ENCODE measurements around the gene SLC19A2. TPM values are rescaled to one million over a fixed set of nuclear protein-coding genes. Genes with fewer than 3 reads are reported as not detected.
"Not testable (repeated sequence)": the region's sequence is repeated elsewhere in the genome, so short reads cannot be mapped to it uniquely, and the experiment has no call there.

SLC19A2 gene
- total RNA-seq, 2 donors from 2014 or later, result 17.7 to 39.7 TPM

DNA sequence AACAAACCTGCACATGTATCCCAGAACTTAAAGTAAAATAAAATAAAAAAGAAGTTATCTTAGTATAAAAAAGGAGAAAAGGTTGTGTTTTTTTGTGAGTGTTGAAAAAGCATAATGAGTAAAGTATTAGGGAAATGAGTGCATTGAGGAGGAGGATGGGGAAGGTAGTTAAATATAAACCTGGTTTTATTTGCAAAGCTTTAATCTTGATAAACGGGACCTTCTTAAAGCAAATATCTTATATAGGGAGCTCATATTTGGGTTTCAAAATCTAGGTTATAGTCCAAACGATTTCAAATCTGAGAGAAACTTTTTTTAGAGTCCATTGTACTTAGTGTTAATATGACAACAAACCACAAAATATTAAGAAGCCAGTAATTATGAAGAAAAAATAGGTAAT, 21.7 kb upstream of the SLC19A2 start:
- TF ChIP-seq, protein P1, sequence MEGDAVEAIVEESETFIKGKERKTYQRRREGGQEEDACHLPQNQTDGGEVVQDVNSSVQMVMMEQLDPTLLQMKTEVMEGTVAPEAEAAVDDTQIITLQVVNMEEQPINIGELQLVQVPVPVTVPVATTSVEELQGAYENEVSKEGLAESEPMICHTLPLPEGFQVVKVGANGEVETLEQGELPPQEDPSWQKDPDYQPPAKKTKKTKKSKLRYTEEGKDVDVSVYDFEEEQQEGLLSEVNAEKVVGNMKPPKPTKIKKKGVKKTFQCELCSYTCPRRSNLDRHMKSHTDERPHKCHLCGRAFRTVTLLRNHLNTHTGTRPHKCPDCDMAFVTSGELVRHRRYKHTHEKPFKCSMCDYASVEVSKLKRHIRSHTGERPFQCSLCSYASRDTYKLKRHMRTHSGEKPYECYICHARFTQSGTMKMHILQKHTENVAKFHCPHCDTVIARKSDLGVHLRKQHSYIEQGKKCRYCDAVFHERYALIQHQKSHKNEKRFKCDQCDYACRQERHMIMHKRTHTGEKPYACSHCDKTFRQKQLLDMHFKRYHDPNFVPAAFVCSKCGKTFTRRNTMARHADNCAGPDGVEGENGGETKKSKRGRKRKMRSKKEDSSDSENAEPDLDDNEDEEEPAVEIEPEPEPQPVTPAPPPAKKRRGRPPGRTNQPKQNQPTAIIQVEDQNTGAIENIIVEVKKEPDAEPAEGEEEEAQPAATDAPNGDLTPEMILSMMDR (IDR thresholded peaks at IDR 0.05), result no peak
- Histone ChIP-seq H3K36me3 (no peaks in the 10 kb centered on the region), H3K27me3 (replicated peaks; ENCODE audit: insufficient read depth) (no peaks in the 10 kb centered on the region), H3K27ac (no peak overlapping the region), H3K4me1 (ENCODE audit: control insufficient read depth in 1 of 2, low read depth in 2 of 2) (peaks cover 12 to 25% of the 10 kb centered on the region in 2 donors), H3K9me3 (no peaks in the 10 kb centered on the region), H3K4me3 (no peak overlapping the region)
- DNase-seq (ENCODE audit: low spot score) (no peak), ATAC-seq (ENCODE audit: insufficient number of reproducible peaks, low FRiP score, low read depth) (no peak)

DNA sequence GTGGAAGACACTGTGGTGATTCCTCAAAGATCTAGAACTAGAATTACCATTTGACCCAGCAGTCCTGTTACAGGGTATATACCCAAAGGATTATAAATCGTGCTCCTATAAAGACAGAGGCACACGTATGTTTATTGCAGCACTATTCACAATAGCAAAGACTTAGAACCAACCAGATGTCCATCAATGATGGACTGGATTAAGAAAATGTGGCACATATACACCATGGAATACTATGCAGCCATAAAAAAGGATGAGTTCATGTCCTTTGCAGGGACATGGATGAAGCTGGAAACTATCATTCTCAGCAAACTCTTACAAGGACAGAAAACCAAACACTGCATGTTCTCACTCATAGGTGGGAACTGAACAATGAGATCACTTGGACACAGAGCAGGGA, 17.9 kb upstream of the SLC19A2 start:
- not testable (repeated sequence) for H3K4me1 ChIP-seq (ENCODE audit: control insufficient read depth in 1 of 2, low read depth in 2 of 2); H3K27ac ChIP-seq; H3K9me3 ChIP-seq; H3K36me3 ChIP-seq; H3K27me3 ChIP-seq (replicated peaks; ENCODE audit: insufficient read depth); H3K4me3 ChIP-seq; ATAC-seq (ENCODE audit: insufficient number of reproducible peaks, low FRiP score, low read depth); DNase-seq (ENCODE audit: low spot score)

DNA sequence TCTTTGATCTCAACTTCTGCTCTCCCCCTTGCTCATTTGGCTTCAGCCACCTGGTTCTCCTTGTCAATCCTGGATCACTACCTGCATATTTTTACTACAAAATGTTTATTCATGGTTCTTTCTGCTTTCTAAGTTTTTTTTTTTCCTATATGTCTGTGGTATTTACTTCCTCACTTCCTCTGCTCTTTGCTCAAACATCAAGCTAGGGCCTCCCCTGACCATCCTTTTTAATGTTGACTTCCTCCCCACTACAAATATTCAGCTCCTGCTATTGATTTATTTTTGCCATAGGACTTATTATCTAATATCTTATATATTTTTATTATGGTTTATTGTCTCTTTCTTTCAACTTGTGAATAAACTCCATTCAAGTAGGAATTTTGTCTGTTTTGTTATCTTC, 14.1 kb upstream of the SLC19A2 start:
- no peaks in the 10 kb centered on the region for H3K27me3 ChIP-seq (replicated peaks; ENCODE audit: insufficient read depth)
- H3K36me3 ChIP-seq, result no peaks in the 10 kb centered on the region
- no peak for ATAC-seq (ENCODE audit: insufficient number of reproducible peaks, low FRiP score, low read depth)
- H3K27ac ChIP-seq, result no peak overlapping the region
- no peaks in the 10 kb centered on the region for H3K4me1 ChIP-seq (ENCODE audit: control insufficient read depth in 1 of 2, low read depth in 2 of 2)
- H3K9me3 ChIP-seq, result no peaks in the 10 kb centered on the region
- H3K4me3 ChIP-seq, result no peak overlapping the region
- DNase-seq (ENCODE audit: low spot score), result no peak
- TF ChIP-seq, protein P1 (IDR thresholded peaks at IDR 0.05), result no peak

DNA sequence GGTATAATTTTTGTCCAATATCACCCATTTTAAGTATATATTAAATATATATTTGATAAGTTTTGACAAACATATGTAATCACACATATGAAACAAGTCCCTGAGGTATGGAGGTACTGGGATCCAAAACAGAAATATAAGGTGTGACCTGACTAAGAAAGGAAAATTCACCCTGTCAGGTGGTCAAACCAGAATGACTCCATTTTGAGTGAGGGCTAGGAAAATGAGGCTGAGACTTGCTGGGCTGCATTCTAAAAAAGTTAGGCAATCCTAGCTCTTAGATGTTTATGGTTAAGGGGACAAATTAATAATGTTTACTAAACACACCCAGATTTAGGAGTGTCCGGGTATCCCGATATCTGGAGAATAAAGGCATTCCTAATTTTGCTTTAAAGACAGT, 11.6 kb upstream of the SLC19A2 start:
- Histone ChIP-seq H3K4me1 (ENCODE audit: control insufficient read depth in 1 of 2, low read depth in 2 of 2) (no peaks in the 10 kb centered on the region), H3K36me3 (no peaks in the 10 kb centered on the region), H3K27me3 (replicated peaks; ENCODE audit: insufficient read depth) (no peaks in the 10 kb centered on the region), H3K27ac (no peak overlapping the region), H3K9me3 (no peaks in the 10 kb centered on the region), H3K4me3 (no peak overlapping the region)
- TF ChIP-seq, protein P1 (IDR thresholded peaks at IDR 0.05), result no peak
- DNase-seq (ENCODE audit: low spot score), result no peak
- ATAC-seq (ENCODE audit: insufficient number of reproducible peaks, low FRiP score, low read depth), result no peak

DNA sequence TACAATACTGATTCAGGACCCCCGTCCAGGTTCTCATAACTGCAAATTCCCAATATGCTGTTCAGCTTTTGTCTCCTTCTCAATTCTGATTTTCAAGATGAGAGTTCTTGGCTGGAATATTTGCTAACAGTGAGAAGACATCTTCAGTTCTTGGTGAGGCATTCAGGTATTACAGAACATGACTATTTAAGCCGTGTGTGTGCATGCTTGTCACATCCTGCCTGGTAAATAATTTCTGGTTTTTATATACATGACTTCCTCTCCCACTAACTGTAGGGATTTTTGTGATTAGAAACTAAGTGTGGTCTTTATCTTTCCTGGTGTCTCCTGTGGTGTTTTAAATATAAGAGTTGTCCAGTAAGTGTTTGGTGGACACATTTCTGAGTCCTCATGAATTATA, 10.2 kb upstream of the SLC19A2 start:
- Histone ChIP-seq H3K4me3 (no peak overlapping the region), H3K27ac (no peak overlapping the region), H3K27me3 (replicated peaks; ENCODE audit: insufficient read depth) (no peaks in the 10 kb centered on the region), H3K9me3 (no peaks in the 10 kb centered on the region), H3K4me1 (ENCODE audit: control insufficient read depth in 1 of 2, low read depth in 2 of 2) (no peaks in the 10 kb centered on the region), H3K36me3 (no peaks in the 10 kb centered on the region)
- ATAC-seq (ENCODE audit: insufficient number of reproducible peaks, low FRiP score, low read depth) (no peak), DNase-seq (ENCODE audit: low spot score) (no peak)
- TF ChIP-seq, protein P1 (IDR thresholded peaks at IDR 0.05), result no peak

DNA sequence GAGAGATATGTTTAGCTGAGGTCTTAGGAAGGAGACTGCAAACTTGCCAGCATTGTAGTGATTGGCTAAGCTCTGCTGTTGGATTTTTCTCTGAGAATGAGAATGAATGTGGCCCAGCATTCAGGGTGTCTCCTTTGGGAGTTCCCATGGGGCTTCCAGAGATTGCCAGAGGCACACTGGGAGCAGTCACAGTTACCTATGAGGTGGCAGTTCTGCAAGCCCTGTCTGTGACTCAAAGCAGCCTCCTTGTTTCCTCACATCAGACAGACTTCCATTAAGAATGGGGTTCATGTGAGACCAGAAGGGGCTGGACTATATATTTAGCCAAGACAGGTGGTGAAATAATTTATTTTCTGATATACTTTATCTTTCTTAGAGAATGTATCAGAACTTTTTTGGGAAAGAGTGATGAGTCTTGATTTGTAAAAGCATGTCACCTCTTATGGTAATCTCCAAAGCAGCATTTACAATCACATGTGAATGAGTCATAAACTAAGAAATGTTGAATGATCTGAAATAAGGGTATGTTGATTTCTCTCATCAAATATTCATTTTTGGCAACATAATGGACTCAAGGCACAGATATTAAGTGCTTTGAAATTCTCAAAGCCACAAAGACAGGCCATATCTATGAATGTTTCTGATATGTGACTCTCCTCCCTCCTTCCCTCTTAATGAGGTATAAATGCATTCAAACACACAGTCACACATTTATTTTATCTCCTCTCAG, 9.5 kb upstream of the SLC19A2 start:
- ATAC-seq (ENCODE audit: insufficient number of reproducible peaks, low FRiP score, low read depth), result no peak

More for the DNA sequence above, 9.5 kb upstream of the SLC19A2 start:
- no peak overlapping the region for H3K27ac ChIP-seq
- H3K4me3 ChIP-seq, result no peak overlapping the region
- DNase-seq (ENCODE audit: low spot score), result no peak
- H3K36me3 ChIP-seq, result no peaks in the 10 kb centered on the region
- no peaks in the 10 kb centered on the region for H3K27me3 ChIP-seq (replicated peaks; ENCODE audit: insufficient read depth)
- H3K9me3 ChIP-seq, result no peaks in the 10 kb centered on the region
- H3K4me1 ChIP-seq (ENCODE audit: control insufficient read depth in 1 of 2, low read depth in 2 of 2), result no peaks in the 10 kb centered on the region
- TF ChIP-seq, protein P1 (IDR thresholded peaks at IDR 0.05), result no peak
